ENCODE results near the gene KDM8.

Gene KDM8

DNA sequence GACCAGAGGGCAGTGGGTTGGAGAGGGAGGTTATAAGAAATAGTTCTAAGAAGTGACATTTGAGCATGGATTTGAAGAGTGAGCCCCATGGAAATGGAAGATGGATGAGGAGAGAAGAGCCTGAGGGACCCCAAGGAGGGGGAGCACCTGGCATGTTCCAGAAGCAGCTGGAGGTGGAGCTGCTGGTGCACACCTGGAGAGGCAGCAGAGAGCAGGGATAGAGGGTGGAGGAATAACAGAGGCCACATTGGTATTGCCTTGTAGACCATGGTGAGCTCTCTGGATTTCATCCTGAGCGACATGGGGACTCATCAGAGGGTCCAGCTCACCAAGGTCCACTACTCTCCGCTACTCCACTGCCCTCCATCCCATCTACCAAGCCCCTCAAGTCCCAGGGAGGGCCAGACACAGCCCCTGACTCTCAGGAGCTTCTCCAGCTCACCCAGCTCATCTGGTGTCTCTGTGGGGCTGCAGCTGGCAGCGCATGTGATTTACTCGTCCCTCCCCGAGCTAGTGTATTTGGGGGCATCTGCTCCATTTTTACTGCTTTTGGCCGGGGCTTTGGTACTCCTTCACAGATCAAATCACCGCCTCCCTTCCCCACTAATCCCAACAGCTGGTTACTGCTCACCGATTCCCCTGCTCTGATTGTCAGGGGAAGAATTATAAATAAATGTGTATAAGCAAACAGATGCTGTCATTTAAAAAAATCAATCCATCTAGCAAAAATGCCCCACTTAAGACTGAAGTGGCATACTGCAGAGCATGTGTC is 22.1 kb upstream of the KDM8 start:
- TF ChIP-seq, protein P1, sequence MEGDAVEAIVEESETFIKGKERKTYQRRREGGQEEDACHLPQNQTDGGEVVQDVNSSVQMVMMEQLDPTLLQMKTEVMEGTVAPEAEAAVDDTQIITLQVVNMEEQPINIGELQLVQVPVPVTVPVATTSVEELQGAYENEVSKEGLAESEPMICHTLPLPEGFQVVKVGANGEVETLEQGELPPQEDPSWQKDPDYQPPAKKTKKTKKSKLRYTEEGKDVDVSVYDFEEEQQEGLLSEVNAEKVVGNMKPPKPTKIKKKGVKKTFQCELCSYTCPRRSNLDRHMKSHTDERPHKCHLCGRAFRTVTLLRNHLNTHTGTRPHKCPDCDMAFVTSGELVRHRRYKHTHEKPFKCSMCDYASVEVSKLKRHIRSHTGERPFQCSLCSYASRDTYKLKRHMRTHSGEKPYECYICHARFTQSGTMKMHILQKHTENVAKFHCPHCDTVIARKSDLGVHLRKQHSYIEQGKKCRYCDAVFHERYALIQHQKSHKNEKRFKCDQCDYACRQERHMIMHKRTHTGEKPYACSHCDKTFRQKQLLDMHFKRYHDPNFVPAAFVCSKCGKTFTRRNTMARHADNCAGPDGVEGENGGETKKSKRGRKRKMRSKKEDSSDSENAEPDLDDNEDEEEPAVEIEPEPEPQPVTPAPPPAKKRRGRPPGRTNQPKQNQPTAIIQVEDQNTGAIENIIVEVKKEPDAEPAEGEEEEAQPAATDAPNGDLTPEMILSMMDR (IDR thresholded peaks at IDR 0.05; ENCODE audit: low read depth, low read length), result no peak

DNA sequence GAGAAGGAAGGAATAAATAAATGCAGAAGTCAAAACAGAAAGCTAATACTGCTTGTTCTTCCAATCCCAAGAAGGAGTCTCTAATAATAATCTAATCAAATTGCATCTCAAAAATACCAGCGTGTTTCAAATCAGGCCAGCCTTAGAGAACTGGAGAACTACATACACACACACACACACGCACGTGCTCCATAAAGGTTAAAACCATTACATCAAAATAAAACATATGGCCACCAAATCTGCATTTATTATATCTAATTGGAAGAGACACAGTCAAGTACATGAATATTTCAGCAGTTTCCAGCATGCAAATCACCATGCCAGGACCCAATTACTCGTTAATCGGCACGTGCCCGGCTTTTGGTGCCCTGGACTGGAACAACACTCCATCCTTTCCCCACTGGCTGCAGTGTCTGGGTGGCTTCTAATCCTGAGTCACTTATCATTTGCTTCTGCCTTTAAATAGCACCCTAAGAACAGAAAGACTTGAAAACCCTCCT is 20.4 kb upstream of the KDM8 start:
- no peak overlapping the region for H3K4me3 ChIP-seq (ENCODE audit: low read depth, low read length)
- TF ChIP-seq, protein P1 (IDR thresholded peaks at IDR 0.05; ENCODE audit: low read depth, low read length), result no peak

More for the DNA sequence above, 22.1 kb upstream of the KDM8 start:
- H3K4me3 ChIP-seq (ENCODE audit: low read depth, low read length), result no peak overlapping the region

- TF ChIP-seq, protein P1 (IDR thresholded peaks at IDR 0.05; ENCODE audit: low read depth, low read length), result no peak
- H3K4me3 ChIP-seq (ENCODE audit: low read depth, low read length), result no peak overlapping the region
Measured at GRCh38 chr16:27185776-27186130, 17.6 kb upstream of the KDM8 start.

- no peak overlapping the region for H3K4me3 ChIP-seq (ENCODE audit: low read depth, low read length)
- TF ChIP-seq, protein P1 (IDR thresholded peaks at IDR 0.05; ENCODE audit: low read depth, low read length), result no peak
Measured at GRCh38 chr16:27188633-27189032, 14.7 kb upstream of the KDM8 start.

- H3K4me3 ChIP-seq (ENCODE audit: low read depth, low read length), result no peak overlapping the region
- TF ChIP-seq, protein P1 (IDR thresholded peaks at IDR 0.05; ENCODE audit: low read depth, low read length), result no peak
Measured at GRCh38 chr16:27189335-27189972, 13.9 kb upstream of the KDM8 start.

DNA sequence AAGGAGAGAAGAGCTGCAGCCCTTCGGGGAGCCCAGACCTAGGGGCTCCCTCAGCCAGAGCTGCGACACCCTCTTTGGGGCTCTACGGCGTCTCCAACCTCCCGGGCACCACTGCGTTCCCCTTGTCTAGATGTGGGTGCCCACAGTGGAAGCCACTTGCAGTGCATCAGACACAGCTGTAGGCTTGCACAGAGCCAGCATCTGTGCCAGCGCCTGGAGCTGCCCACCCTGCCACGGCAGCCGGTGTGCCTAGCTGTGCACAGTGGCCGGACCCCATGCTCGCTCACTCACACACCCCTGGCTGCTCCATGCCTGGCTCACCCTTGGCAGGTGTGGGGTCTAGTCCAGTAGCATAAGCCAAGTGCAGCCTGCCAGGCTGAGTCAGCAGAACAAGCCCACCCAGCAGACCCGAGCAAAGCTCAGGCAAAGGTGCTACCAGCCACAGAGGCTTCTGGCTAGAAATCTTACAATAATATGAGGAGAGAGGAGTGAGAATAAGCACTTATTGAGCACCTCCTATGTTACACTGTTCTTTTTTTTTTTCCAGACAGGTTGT is 12.9 kb upstream of the KDM8 start:
- no peak overlapping the region for H3K4me3 ChIP-seq (ENCODE audit: low read depth, low read length)
- TF ChIP-seq, protein P1 (IDR thresholded peaks at IDR 0.05; ENCODE audit: low read depth, low read length), result no peak

Measured in WI38 (cell line).